ENCODE data around the gene MID1IP1.

The MID1IP1 gene

GRCh38 chrX:38800981-38801845, at the start of gene MID1IP1:
TSS of gene MID1IP1 (plus strand) at chrX:38801459. CDS start at chrX:38804947, 3,488 bp downstream.
- DNase-seq, result peak; percentile 92

- peak; percentile 36 for DNase-seq
Measured at GRCh38 chrX:38754102-38754790, 47.0 kb upstream of the MID1IP1 start.

- DNase-seq, result no peak
Measured at GRCh38 chrX:38754818-38755718, 46.2 kb upstream of the MID1IP1 start.

- DNase-seq, result no peak
Measured at GRCh38 chrX:38760883-38761282, 40.4 kb upstream of the MID1IP1 start.

GRCh38 chrX:38768079-38768478, 33.2 kb upstream of the MID1IP1 start:
- peak; percentile 19 for DNase-seq

GRCh38 chrX:38770152-38770551, 31.1 kb upstream of the MID1IP1 start:
- no peak for DNase-seq

- no peak for DNase-seq
Measured at GRCh38 chrX:38774249-38774648, 27.0 kb upstream of the MID1IP1 start.

- DNase-seq, result peak; percentile 80
Measured at GRCh38 chrX:38796946-38797345, 4.3 kb upstream of the MID1IP1 start.

- peak; percentile 84 for DNase-seq
Measured at GRCh38 chrX:38798956-38799355, 2.3 kb upstream of the MID1IP1 start.

- DNase-seq, result peak; percentile 43
Measured at GRCh38 chrX:38799995-38800580, 1.2 kb upstream of the MID1IP1 start.

- no peak for DNase-seq
Measured at GRCh38 chrX:38803243-38803587, 2.0 kb downstream of the MID1IP1 start.

GRCh38 chrX:38803588-38804431, 2.6 kb downstream of the MID1IP1 start:
- DNase-seq, result peak; percentile 78

- DNase-seq, result no peak
Measured at GRCh38 chrX:38804432-38804681, 3.1 kb downstream of the MID1IP1 start.

- DNase-seq, result peak; percentile 36
Measured at GRCh38 chrX:38804682-38805431, 3.6 kb downstream of the MID1IP1 start.

- peak; percentile 82 for DNase-seq
Measured at GRCh38 chrX:38805432-38806389, 4.5 kb downstream of the MID1IP1 start.

- no peak for DNase-seq
Measured at GRCh38 chrX:38806875-38807621, 5.8 kb downstream of the MID1IP1 start.

GRCh38 chrX:38807873-38808272, 6.6 kb downstream of the MID1IP1 start:
- peak; percentile 39 for DNase-seq

- peak; percentile 56 for DNase-seq
Measured at GRCh38 chrX:38811515-38812243, 10.4 kb downstream of the MID1IP1 start.

GRCh38 chrX:38816155-38816554, 14.9 kb downstream of the MID1IP1 start:
- DNase-seq, result no peak
